SK-N-SH (cell line): ENCODE measurements around the gene LATS2. TPM values are rescaled to one million over a fixed set of nuclear protein-coding genes. Genes with fewer than 3 reads are reported as not detected.

ENCODE experiments used
- CTCF ChIA-PET: fragments of 300-600, 350-600 bp; formaldehyde crosslinking; extraction: SDS; loops from one replicate; lab custom pipeline; 2021; lab: Yijun Ruan, JAX
- POLR2A ChIA-PET: fragments of 350-600 bp; sonication (Branson Sonifier 250); formaldehyde crosslinking; extraction: SDS; loops from one replicate; lab custom pipeline; 2020; ENCODE audit warnings: antibody characterized with exemption, inconsistent platforms; lab: Yijun Ruan, JAX
- DNase-seq: peaks from one replicate; pipeline ENCODE4 v3.0.0; 2012
- H2AFZ ChIP-seq: fragments of 200-600 bp; sonication (generic); 2 replicates; pipeline ENCODE4 v1.8.1; 2016; ENCODE audit warnings: antibody characterized with exemption, mild to moderate bottlenecking, low read depth
- H3F3A ChIP-seq: fragments of 200-600 bp; sonication (generic); replicated peaks from 2 replicates; pipeline ENCODE3; 2016; ENCODE audit warnings: antibody characterized with exemption, mild to moderate bottlenecking; ENCODE audit not compliant: insufficient read depth
- H3K27ac ChIP-seq, 2 experiments: fragments of 200-500 bp in 1 of 2; fragments of 200-600 bp in 1 of 2; sonication (Bioruptor generic) in 1 of 2; sonication (generic), shearing (Covaris generic) in 1 of 2; 2 replicates each; pipeline versions ENCODE4 v1.5.1 to v1.6.1; 2014 to 2016; ENCODE audit warnings: low read depth in 2 of 2, inconsistent platforms in 1 of 2, low read length in 1 of 2, mild to moderate bottlenecking in 1 of 2, mixed read lengths in 1 of 2
- H3K27me3 ChIP-seq: fragments of 200-600 bp; sonication (generic), shearing (Covaris generic); 2 replicates; pipeline ENCODE4 v1.6.1; 2016; ENCODE audit warnings: mixed run types; ENCODE audit not compliant: insufficient read depth
- H3K36me3 ChIP-seq, 2 experiments: fragments of 200-500 bp in 1 of 2; fragments of 200-600 bp in 1 of 2; sonication (Bioruptor generic) in 1 of 2; sonication (generic) in 1 of 2; replicated peaks in 1 of 2; 2 replicates each; pipeline versions ENCODE3 to v1.5.1; 2014 to 2016; ENCODE audit warnings: low read length in 1 of 2, mild to moderate bottlenecking in 1 of 2; ENCODE audit not compliant: insufficient read depth in 2 of 2, control insufficient read depth in 1 of 2
- H3K4me1 ChIP-seq, 2 experiments: fragments of 200-500 bp in 1 of 2; fragments of 200-600 bp in 1 of 2; sonication (Bioruptor generic) in 1 of 2; sonication (generic), shearing (Covaris generic) in 1 of 2; 2 replicates each; pipeline versions ENCODE4 v1.5.1 to v1.6.1; 2014 to 2016; ENCODE audit warnings: low read depth in 1 of 2, low read length in 1 of 2, mixed run types in 1 of 2; ENCODE audit not compliant: insufficient read depth in 2 of 2, control insufficient read depth in 1 of 2
- H3K4me2 ChIP-seq: fragments of 200-600 bp; sonication (generic), shearing (Covaris generic); 2 replicates; pipeline ENCODE4 v1.6.1; 2017; ENCODE audit warnings: mixed run types
- H3K4me3 ChIP-seq, 2 experiments: fragments of 200-500 bp in 1 of 2; fragments of 200-600 bp in 1 of 2; sonication (Bioruptor generic) in 1 of 2; sonication (generic), shearing (Covaris generic) in 1 of 2; 2 replicates each; pipeline versions ENCODE4 v1.5.1 to v1.8.1; 2014 to 2016; ENCODE audit warnings: low read depth in 2 of 2, inconsistent platforms in 1 of 2, low read length in 1 of 2, mild to moderate bottlenecking in 1 of 2, mixed read lengths in 1 of 2, moderate library complexity in 1 of 2
- H3K79me2 ChIP-seq: fragments of 200-600 bp; sonication (generic); 2 replicates; pipeline ENCODE4 v1.8.1; 2017; ENCODE audit warnings: mild to moderate bottlenecking; ENCODE audit not compliant: insufficient read depth
- H3K9ac ChIP-seq: fragments of 200-600 bp; sonication (generic); 2 replicates; pipeline ENCODE4 v1.6.1; 2017; ENCODE audit warnings: mixed run types
- H3K9me2 ChIP-seq: fragments of 200-600 bp; sonication (generic); 2 replicates; pipeline ENCODE4 v1.6.1; 2017; ENCODE audit warnings: mixed run types
- H3K9me3 ChIP-seq: fragments of 200-600 bp; sonication (generic); 2 replicates; pipeline ENCODE4 v1.6.1; 2017; ENCODE audit warnings: mixed run types, mild to moderate bottlenecking, moderate library complexity
- H4K20me1 ChIP-seq: fragments of 200-600 bp; sonication (generic); 2 replicates; pipeline ENCODE4 v1.6.1; 2017; ENCODE audit warnings: mild to moderate bottlenecking, mixed run types; ENCODE audit not compliant: insufficient read depth
- CHD2 ChIP-seq: fragments of 150-350 bp; IDR thresholded peaks from 2 replicates; pipeline ENCODE4 v1.6.1; 2018; ENCODE audit warnings: low read length; ENCODE audit not compliant: partially characterized antibody
- FOSL2 ChIP-seq: IDR thresholded peaks from 2 replicates; pipeline ENCODE4 v1.4.0; 2012; ENCODE audit warnings: low read depth, mild to moderate bottlenecking, moderate library complexity, borderline replicate concordance
- FOXJ3 ChIP-seq: sonication (generic); formaldehyde crosslinking; IDR thresholded peaks from 2 replicates; pipeline ENCODE4 v1.5.1; 2020; ENCODE audit warnings: mild to moderate bottlenecking, missing genetic modification reagents
- GABPA ChIP-seq: IDR thresholded peaks from 2 replicates; pipeline ENCODE4 v1.4.0; 2012; ENCODE audit warnings: low read depth, mild to moderate bottlenecking
- JUND ChIP-seq: IDR thresholded peaks from 2 replicates; pipeline ENCODE4 v1.4.0; 2012
- MEF2A ChIP-seq: IDR thresholded peaks from 2 replicates; pipeline ENCODE4 v1.4.0; 2012; ENCODE audit warnings: low read depth, borderline replicate concordance
- MXI1 ChIP-seq: IDR thresholded peaks from 2 replicates; pipeline ENCODE4 v1.6.1; 2012; ENCODE audit warnings: mild to moderate bottlenecking, low read depth, low read length, improper control_type of control experiment
- NFIC ChIP-seq: IDR thresholded peaks from 2 replicates; pipeline ENCODE4 v1.4.0; 2012; ENCODE audit warnings: borderline replicate concordance
- SMC3 ChIP-seq: IDR thresholded peaks from 2 replicates; pipeline ENCODE4 v1.6.1; 2012; ENCODE audit warnings: low read depth, low read length, improper control_type of control experiment
- TAF1 ChIP-seq: IDR thresholded peaks from 2 replicates; pipeline ENCODE4 v1.6.1; 2012; ENCODE audit warnings: low read depth, mild to moderate bottlenecking, low read length, moderate library complexity, borderline replicate concordance
- WGBS: methylation state at CpG from one replicate; pipeline ENCODE4 v1.1.6; 2017; ENCODE audit warnings: low lambda C conversion rate; 5-methylcytosine and 5-hydroxymethylcytosine counted together
- polyA plus RNA-seq, 3 experiments: library from polyadenylated mRNA; depleted of rRNA; stranded (reverse); fragments of >200 nt; gene quantifications; 2 replicates each; pipeline ENCODE4 v1.2.3, GENCODE V29; 2012
- TF ChIP-seq, protein P1 (sequence below): IDR thresholded peaks from 2 replicates; pipeline ENCODE4 v1.4.0; 2012; ENCODE audit warnings: low read depth, borderline replicate concordance
- TF ChIP-seq, protein P2 (sequence below): IDR thresholded peaks from 2 replicates; pipeline ENCODE4; 2012
- TF ChIP-seq, protein P3 (sequence below): IDR thresholded peaks from 2 replicates; pipeline ENCODE4 v1.6.1; 2012; ENCODE audit warnings: mild to moderate bottlenecking, low read depth, low read length, moderate library complexity
- TF ChIP-seq, protein P4 (sequence below): IDR thresholded peaks from 2 replicates; pipeline ENCODE4 v1.4.0; 2012; ENCODE audit warnings: low read depth

The LATS2 gene
- polyA plus RNA-seq, 1 of the 3 experiments (the other 2 are of a cell fraction), result 19.6 TPM

DNA sequence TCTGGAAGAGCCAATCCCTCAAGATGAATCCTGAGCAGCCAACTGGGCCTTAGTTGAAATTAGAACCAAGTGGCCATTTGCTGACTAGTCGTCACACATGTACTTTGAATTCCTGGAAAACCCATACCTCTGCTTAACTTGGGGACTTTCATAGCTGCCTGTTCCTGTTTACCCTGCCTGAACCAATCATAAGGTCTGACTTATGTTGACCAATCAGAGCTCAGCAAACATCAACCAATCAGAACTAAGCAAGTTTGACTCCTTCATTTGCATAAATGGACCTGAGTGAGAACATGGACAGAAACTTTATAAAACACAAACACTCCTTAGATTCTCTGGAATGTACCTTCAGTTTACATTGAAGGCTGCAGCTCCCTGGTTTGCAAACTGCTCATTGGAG is 50.8 kb downstream of the LATS2 start (continued):
- TF ChIP-seq, protein P1, sequence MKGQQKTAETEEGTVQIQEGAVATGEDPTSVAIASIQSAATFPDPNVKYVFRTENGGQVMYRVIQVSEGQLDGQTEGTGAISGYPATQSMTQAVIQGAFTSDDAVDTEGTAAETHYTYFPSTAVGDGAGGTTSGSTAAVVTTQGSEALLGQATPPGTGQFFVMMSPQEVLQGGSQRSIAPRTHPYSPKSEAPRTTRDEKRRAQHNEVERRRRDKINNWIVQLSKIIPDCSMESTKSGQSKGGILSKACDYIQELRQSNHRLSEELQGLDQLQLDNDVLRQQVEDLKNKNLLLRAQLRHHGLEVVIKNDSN, result no peak

DNA sequence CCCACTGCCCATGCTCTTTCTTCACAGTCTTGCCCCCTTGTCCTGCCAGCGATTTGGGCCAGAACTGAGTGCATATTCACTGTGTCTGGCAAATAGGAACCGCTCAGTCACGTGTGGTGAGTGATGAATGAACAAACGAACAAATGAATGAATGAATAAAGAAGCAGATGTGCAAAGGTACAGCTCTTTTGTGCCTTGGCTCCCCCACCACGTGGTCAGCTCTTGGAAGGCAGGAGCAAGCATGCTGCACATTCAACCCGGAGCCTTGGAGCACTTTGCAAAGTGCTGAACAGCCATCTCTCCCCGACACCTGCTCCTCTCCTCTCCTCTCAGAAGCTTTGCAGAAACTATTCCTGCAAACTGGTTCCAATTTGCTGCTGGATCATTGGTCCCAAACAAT is 52.4 kb downstream of the LATS2 start:
- H3K27ac ChIP-seq, result no peak overlapping the region
- H3F3A ChIP-seq, result peaks cover 15% of the 10 kb centered on the region
- peaks cover 74% of the 10 kb centered on the region for H4K20me1 ChIP-seq
- H3K9me3 ChIP-seq, result no peaks in the 10 kb centered on the region
- ChIA-PET POLR2A (no interaction called here), CTCF (interaction anchor here (1.0 kb wide), 1 partner anchor 66 kb away, joined by 4 read pairs; no protein-coding TSS in a partner anchor)
- H3K27me3 ChIP-seq, result no peaks in the 10 kb centered on the region
- H2AFZ ChIP-seq, result no peak overlapping the region
- TF ChIP-seq FOSL2 (no peak), NFIC (no peak), TAF1 (no peak), GABPA (no peak), MEF2A (no peak), MXI1 (no peak), FOXJ3 (CRISPR knock-in tag) (no peak), SMC3 (no peak)
- TF ChIP-seq, protein P2, sequence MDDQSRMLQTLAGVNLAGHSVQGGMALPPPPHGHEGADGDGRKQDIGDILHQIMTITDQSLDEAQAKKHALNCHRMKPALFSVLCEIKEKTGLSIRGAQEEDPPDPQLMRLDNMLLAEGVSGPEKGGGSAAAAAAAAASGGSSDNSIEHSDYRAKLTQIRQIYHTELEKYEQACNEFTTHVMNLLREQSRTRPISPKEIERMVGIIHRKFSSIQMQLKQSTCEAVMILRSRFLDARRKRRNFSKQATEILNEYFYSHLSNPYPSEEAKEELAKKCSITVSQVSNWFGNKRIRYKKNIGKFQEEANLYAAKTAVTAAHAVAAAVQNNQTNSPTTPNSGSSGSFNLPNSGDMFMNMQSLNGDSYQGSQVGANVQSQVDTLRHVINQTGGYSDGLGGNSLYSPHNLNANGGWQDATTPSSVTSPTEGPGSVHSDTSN, result no peak
- H3K9me2 ChIP-seq, result no peaks in the 10 kb centered on the region
- WGBS, result 69% methylated on average over 7 of the region's 7 CpGs
- no peak overlapping the region for H3K4me3 ChIP-seq
- peaks cover 0 to 11% of the 10 kb centered on the region in 2 experiments for H3K36me3 ChIP-seq
- peaks cover 5 to 19% of the 10 kb centered on the region in 2 experiments for H3K4me1 ChIP-seq
- H3K4me2 ChIP-seq, result no peak overlapping the region
- H3K9ac ChIP-seq, result no peak overlapping the region
- H3K79me2 ChIP-seq, result peaks cover 97% of the 10 kb centered on the region
- no peak for DNase-seq

DNA sequence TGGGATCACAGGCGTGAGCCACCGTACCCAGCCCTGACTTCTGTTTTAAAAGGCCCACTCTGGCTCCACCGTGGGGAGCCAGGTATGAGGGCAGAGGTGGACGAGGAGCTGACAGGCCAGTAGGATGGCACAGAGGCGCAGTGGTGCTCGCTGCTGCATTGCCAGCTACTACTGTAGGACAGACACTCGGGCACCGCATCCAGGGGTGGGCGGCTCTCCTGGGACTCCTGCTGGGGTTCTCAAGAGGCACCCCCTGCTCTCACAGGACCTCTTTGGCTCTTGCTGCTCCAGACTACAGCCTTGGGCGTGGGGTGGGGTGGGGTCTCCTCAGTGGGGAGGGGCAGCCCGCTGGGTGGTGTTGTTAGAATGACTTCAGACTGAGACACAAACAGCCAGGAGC is 53.4 kb downstream of the LATS2 start:
- peaks cover 97% of the 10 kb centered on the region for H3K79me2 ChIP-seq
- H2AFZ ChIP-seq, result no peak overlapping the region
- H3K36me3 ChIP-seq, result peaks cover 0 to 16% of the 10 kb centered on the region in 2 experiments
- H3K9me2 ChIP-seq, result no peaks in the 10 kb centered on the region
- no peak overlapping the region for H3K9ac ChIP-seq
- H3K4me3 ChIP-seq, result no peak overlapping the region
- CTCF ChIA-PET, result no interaction called here
- 77% methylated on average over 11 of the region's 11 CpGs for WGBS
- no peak for DNase-seq
- H3K4me1 ChIP-seq, result peaks cover 4 to 9% of the 10 kb centered on the region in 2 experiments; a peak in 3 of 4 replicates
- H3K27ac ChIP-seq, result no peak overlapping the region
- H3K4me2 ChIP-seq, result no peak overlapping the region
- H3K9me3 ChIP-seq, result no peaks in the 10 kb centered on the region
- TF ChIP-seq, protein P1, result no peak
- TF ChIP-seq, protein P3, sequence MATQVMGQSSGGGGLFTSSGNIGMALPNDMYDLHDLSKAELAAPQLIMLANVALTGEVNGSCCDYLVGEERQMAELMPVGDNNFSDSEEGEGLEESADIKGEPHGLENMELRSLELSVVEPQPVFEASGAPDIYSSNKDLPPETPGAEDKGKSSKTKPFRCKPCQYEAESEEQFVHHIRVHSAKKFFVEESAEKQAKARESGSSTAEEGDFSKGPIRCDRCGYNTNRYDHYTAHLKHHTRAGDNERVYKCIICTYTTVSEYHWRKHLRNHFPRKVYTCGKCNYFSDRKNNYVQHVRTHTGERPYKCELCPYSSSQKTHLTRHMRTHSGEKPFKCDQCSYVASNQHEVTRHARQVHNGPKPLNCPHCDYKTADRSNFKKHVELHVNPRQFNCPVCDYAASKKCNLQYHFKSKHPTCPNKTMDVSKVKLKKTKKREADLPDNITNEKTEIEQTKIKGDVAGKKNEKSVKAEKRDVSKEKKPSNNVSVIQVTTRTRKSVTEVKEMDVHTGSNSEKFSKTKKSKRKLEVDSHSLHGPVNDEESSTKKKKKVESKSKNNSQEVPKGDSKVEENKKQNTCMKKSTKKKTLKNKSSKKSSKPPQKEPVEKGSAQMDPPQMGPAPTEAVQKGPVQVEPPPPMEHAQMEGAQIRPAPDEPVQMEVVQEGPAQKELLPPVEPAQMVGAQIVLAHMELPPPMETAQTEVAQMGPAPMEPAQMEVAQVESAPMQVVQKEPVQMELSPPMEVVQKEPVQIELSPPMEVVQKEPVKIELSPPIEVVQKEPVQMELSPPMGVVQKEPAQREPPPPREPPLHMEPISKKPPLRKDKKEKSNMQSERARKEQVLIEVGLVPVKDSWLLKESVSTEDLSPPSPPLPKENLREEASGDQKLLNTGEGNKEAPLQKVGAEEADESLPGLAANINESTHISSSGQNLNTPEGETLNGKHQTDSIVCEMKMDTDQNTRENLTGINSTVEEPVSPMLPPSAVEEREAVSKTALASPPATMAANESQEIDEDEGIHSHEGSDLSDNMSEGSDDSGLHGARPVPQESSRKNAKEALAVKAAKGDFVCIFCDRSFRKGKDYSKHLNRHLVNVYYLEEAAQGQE, result no peak
- TF ChIP-seq CHD2, result no peak
- no peak for TF ChIP-seq MXI1
- TF ChIP-seq, protein P4, sequence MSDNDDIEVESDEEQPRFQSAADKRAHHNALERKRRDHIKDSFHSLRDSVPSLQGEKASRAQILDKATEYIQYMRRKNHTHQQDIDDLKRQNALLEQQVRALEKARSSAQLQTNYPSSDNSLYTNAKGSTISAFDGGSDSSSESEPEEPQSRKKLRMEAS, result no peak
- no peak for TF ChIP-seq JUND
- peaks cover 10% of the 10 kb centered on the region for H3F3A ChIP-seq
- no peaks in the 10 kb centered on the region for H3K27me3 ChIP-seq
- peaks cover 66% of the 10 kb centered on the region for H4K20me1 ChIP-seq
- POLR2A ChIA-PET, result no interaction called here
